IMR-90 (cell line): ENCODE results near the gene IFI27L1. TPM values are rescaled to one million over a fixed set of nuclear protein-coding genes. Genes with fewer than 3 reads are reported as not detected.
A peak's percentile ranks its signal among the peaks of the same experiment; 100 is the strongest.

Source experiments
- ATAC-seq: fragments of 200-7000 bp; cut with Tn5 transposase; 2 replicates; pipeline ENCODE4 v1.9.1; 2020; ENCODE audit warnings: low read depth, mild to moderate bottlenecking, moderate library complexity
- BruUV-seq: library from RNA; stranded (reverse); fragments of 400-500 nt; replicated peaks from 2 replicates; lab custom pipeline; 2021; lab: Mats Ljungman, UMichigan
- CTCF ChIA-PET: fragments of 300-600 bp; formaldehyde crosslinking; extraction: SDS; loops from one replicate; lab custom pipeline; 2021; ENCODE audit warnings: antibody characterized with exemption; lab: Yijun Ruan, JAX
- POLR2A ChIA-PET: fragments of 300-600 bp; sonication (Branson Sonifier 250); formaldehyde crosslinking; loops from one replicate; lab custom pipeline; 2022; ENCODE audit warnings: antibody characterized with exemption; ENCODE audit not compliant: unreplicated experiment; lab: Charles Lee
- DNase-seq: peaks from one replicate; pipeline ENCODE4 v3.0.0; 2013
- H2AFZ ChIP-seq: replicated peaks from 2 replicates; pipeline ENCODE3; 2013; ENCODE audit warnings: low read length, mild to moderate bottlenecking; ENCODE audit not compliant: poor library complexity
- H2AK5ac ChIP-seq: 2 replicates; pipeline ENCODE4 v1.6.1; 2013; ENCODE audit warnings: low read depth, low read length, inconsistent platforms
- H2AK9ac ChIP-seq: replicated peaks from 2 replicates; pipeline ENCODE3; 2013; ENCODE audit warnings: mild to moderate bottlenecking, low read depth, low read length, moderate library complexity; ENCODE audit not compliant: poor library complexity
- H2BK120ac ChIP-seq: 2 replicates; pipeline ENCODE4 v1.6.1; 2013; ENCODE audit warnings: low read depth, low read length, inconsistent platforms
- H2BK15ac ChIP-seq: 3 replicates; pipeline ENCODE4 v1.6.1; 2013; ENCODE audit warnings: low read depth, low read length, inconsistent platforms
- H2BK20ac ChIP-seq: 2 replicates; pipeline ENCODE4 v1.6.1; 2013; ENCODE audit warnings: low read depth, mild to moderate bottlenecking, inconsistent platforms, low read length, moderate library complexity
- H2BK5ac ChIP-seq: 2 replicates; pipeline ENCODE4 v1.6.1; 2013; ENCODE audit warnings: mild to moderate bottlenecking, low read depth, low read length, inconsistent platforms; ENCODE audit not compliant: poor library complexity, severe bottlenecking
- H3K14ac ChIP-seq: replicated peaks from 2 replicates; pipeline ENCODE4 v1.6.1; 2013; ENCODE audit warnings: low read depth, low read length, inconsistent platforms
- H3K18ac ChIP-seq: 2 replicates; pipeline ENCODE4 v1.6.1; 2013; ENCODE audit warnings: low read depth, low read length, control low read depth
- H3K23ac ChIP-seq: 2 replicates; pipeline ENCODE4 v1.6.1; 2013; ENCODE audit warnings: low read depth, low read length, inconsistent platforms
- H3K27ac ChIP-seq: 2 replicates; pipeline ENCODE4 v1.5.1; 2013; ENCODE audit warnings: mild to moderate bottlenecking, control low read depth, low read length; ENCODE audit not compliant: insufficient read depth
- H3K27me3 ChIP-seq: 2 replicates; pipeline ENCODE4 v1.6.1; 2013; ENCODE audit warnings: low read length; ENCODE audit not compliant: control insufficient read depth, insufficient read depth
- H3K36me3 ChIP-seq: 2 replicates; pipeline ENCODE4 v1.6.1; 2013; ENCODE audit warnings: low read length, mixed read lengths; ENCODE audit not compliant: control insufficient read depth, insufficient read depth
- H3K4ac ChIP-seq: 2 replicates; pipeline ENCODE4 v1.6.1; 2013; ENCODE audit warnings: low read depth, low read length, inconsistent platforms
- H3K4me1 ChIP-seq: 2 replicates; pipeline ENCODE4 v1.6.1; 2013; ENCODE audit warnings: low read length, mixed read lengths; ENCODE audit not compliant: control insufficient read depth, insufficient read depth
- H3K4me2 ChIP-seq: 2 replicates; pipeline ENCODE4 v1.6.1; 2013; ENCODE audit warnings: low read depth, mild to moderate bottlenecking, control low read depth, low read length, moderate library complexity
- H3K4me3 ChIP-seq: 2 replicates; pipeline ENCODE4 v1.5.1; 2013; ENCODE audit warnings: low read depth, mild to moderate bottlenecking, control low read depth, low read length, moderate library complexity; ENCODE audit not compliant: insufficient read depth
- H3K56ac ChIP-seq: 2 replicates; pipeline ENCODE4 v1.6.1; 2013; ENCODE audit warnings: low read length, inconsistent platforms; ENCODE audit not compliant: insufficient read depth; ENCODE audit errors: extremely low read depth
- H3K79me1 ChIP-seq, 2 experiments: 2 replicates each; pipeline ENCODE4 v1.6.1; 2013; ENCODE audit warnings: low read length in 2 of 2, inconsistent platforms in 1 of 2, low read depth in 1 of 2
- H3K9ac ChIP-seq: 2 replicates; pipeline ENCODE4 v1.6.1; 2013; ENCODE audit warnings: low read depth, low read length, control low read depth
- H3K9me1 ChIP-seq: 2 replicates; pipeline ENCODE4 v1.6.1; 2013; ENCODE audit warnings: low read length, inconsistent platforms; ENCODE audit not compliant: insufficient read depth
- H3K9me3 ChIP-seq: 2 replicates; pipeline ENCODE4 v1.6.1; 2013; ENCODE audit warnings: low read length; ENCODE audit not compliant: control insufficient read depth, insufficient read depth
- H4K20me1 ChIP-seq: 2 replicates; pipeline ENCODE4 v1.6.1; 2013; ENCODE audit warnings: low read length, inconsistent platforms; ENCODE audit not compliant: insufficient read depth
- H4K5ac ChIP-seq: 2 replicates; pipeline ENCODE4 v1.6.1; 2013; ENCODE audit warnings: mild to moderate bottlenecking, low read depth, low read length, control low read depth
- H4K8ac ChIP-seq, 2 experiments: 2 replicates each; pipeline ENCODE4 v1.6.1; 2013; ENCODE audit warnings: low read depth in 2 of 2, low read length in 2 of 2, control low read depth in 1 of 2, inconsistent platforms in 1 of 2
- H4K91ac ChIP-seq: 2 replicates; pipeline ENCODE4 v1.6.1; 2013; ENCODE audit warnings: low read depth, low read length, inconsistent platforms; ENCODE audit not compliant: insufficient read depth
- CHD1 ChIP-seq: IDR thresholded peaks from 2 replicates; pipeline ENCODE4 v1.6.1; 2012; ENCODE audit warnings: low read depth, low read length, improper control_type of control experiment
- MAZ ChIP-seq: IDR thresholded peaks from 2 replicates; pipeline ENCODE4 v1.6.1; 2012; ENCODE audit warnings: low read depth, mild to moderate bottlenecking, low read length, improper control_type of control experiment, moderate library complexity, borderline replicate concordance
- MXI1 ChIP-seq: IDR thresholded peaks from 2 replicates; pipeline ENCODE4 v1.6.1; 2012; ENCODE audit warnings: low read depth, mild to moderate bottlenecking, low read length, moderate library complexity, borderline replicate concordance
- RFX5 ChIP-seq: IDR thresholded peaks from 2 replicates; pipeline ENCODE4 v1.8.0; 2012; ENCODE audit warnings: low read depth, mild to moderate bottlenecking, low read length, moderate library complexity
- WGBS, 2 experiments: methylation state at CpG; one replicate each; pipeline versions ENCODE4 v1.1.5 to v1.1.7; 2013; ENCODE audit warnings: missing lambda C conversion rate in 2 of 2; ENCODE audit not compliant: insufficient read length in 1 of 2; ENCODE audit errors: extremely low coverage in 2 of 2; 5-methylcytosine and 5-hydroxymethylcytosine counted together
- dilution Hi-C: fragments of 300-500 bp; cut with HindIII; formaldehyde crosslinking; loops from one replicate; pipeline ENCODE4 v1.14.3; 2018; ENCODE audit warnings: low sequenced_read_pairs; ENCODE audit not compliant: unreplicated experiment
- in situ Hi-C: fragments of 300-500 bp; cut with MboI; formaldehyde crosslinking; loops from 3 replicates; pipeline ENCODE4 v1.14.3; 2019; ENCODE audit warnings: low sequenced_read_pairs, inconsistent platforms, mixed read lengths
- intact Hi-C: fragments of 100-400 bp; cut with micrococcal nuclease; formaldehyde crosslinking; loops from 2 replicates; pipeline ENCODE4 v1.10.0; 2022
- polyA plus RNA-seq, 3 experiments: library from polyadenylated mRNA; depleted of rRNA; stranded (reverse); fragments of >200 nt; gene quantifications; 2 replicates each; pipeline ENCODE4 v1.2.3, GENCODE V29; 2012; ENCODE audit warnings: low replicate concordance in 1 of 3
- total RNA-seq: library from RNA; depleted of rRNA; stranded (reverse); fragments of >200 nt; gene quantifications from 2 replicates; pipeline ENCODE4 v1.2.3, GENCODE V29; 2012

Gene IFI27L1
- total and polyA plus RNA-seq, 2 of the 4 experiments (the other 2 are of a cell fraction), result 13.3 to 24.3 TPM

DNA sequence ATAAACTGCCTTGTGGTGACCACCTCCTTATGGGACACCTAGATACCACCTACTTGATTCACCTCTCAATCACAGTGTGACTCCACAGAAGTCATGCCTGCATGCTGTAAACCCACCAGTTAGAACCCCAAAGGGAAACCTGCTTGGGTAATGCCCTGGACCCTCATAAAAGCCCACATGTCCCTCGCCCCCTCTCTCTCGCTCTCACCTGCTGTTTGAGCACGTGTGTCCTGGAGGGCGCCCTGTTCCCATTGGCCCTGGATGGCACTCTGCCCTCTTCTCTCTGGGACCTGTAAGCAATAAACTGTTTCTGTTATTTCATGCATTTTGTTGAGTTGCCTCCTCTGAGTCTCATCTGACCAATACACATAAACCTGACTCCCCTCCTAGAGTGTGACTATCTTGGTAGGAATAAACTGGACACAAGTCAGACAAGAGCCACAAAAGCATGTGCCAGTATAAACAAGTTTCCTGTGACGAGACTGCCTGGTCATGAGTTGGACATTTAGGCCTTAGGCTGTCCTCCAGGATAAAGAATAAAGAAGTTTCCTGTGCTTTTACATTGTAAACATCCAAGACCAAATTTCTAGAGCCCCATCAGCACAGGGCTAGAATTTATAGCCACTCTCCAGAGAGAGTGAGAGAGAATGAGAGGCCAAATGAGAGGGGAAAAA is 39.7 kb downstream of the IFI27L1 start (continued):
- no peak for TF ChIP-seq MXI1
- no peak for TF ChIP-seq CHD1

DNA sequence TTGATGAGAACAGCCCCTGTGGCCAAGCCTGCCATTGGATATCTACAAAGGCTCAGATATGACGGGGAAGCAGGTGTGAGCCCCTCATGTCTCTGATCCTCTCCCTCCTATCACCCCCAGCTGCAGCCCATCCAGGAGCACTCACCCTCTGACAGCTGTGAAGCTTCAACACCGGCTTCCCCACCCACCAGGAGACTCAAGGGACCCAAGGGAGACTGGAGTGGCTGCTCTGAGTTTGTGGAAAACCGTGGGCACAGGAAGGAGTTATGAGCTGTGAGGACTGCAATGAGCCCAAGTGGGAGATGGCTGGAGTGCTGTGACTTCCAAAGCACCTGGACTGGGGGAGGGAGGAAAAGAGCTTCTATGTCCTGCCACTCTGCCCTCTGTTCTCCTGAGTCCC is 40.4 kb downstream of the IFI27L1 start:
- H3K79me1 ChIP-seq, result no peaks in the 10 kb centered on the region
- H2BK120ac ChIP-seq, result peak overlapping the region; percentile 48
- H4K5ac ChIP-seq, result no peak overlapping the region
- H3K27ac ChIP-seq, result peak overlapping the region; percentile 26; the same call in 1 of the 2 replicates
- H2AK5ac ChIP-seq, result peak overlapping the region; percentile 23; the same call in 1 of the 2 replicates
- ChIA-PET CTCF (no interaction called here), POLR2A (no interaction called here)
- H2AK9ac ChIP-seq, result peak overlapping the region; percentile 15
- H3K4me2 ChIP-seq, result 0 out of 2 replicates have a peak overlapping the region, but pooled peaks have one; percentile 9
- H3K56ac ChIP-seq, result no peak overlapping the region
- peak overlapping the region; percentile 33; the same call in 1 of the 2 replicates for H2BK20ac ChIP-seq
- intact Hi-C loops, result no loop called here
- peak overlapping the region; percentile 39 for H2BK5ac ChIP-seq
- dilution Hi-C loops, result no loop called here
- no peak for ATAC-seq
- TF ChIP-seq MAZ, result 0 out of 2 replicates have a peak, but pooled peaks have one; percentile 15
- TF ChIP-seq RFX5, result no peak
- no CpG with 5 or more reads among the region's 3 CpGs for WGBS, 2 experiments
- H3K4ac ChIP-seq, result peak overlapping the region; percentile 59
- peaks cover 5% of the 10 kb centered on the region; the same call in 1 of the 2 replicates for H3K9me1 ChIP-seq
- in situ Hi-C loops, result no loop called here
- peak overlapping the region; percentile 7; the same call in 1 of the 3 replicates for H2BK15ac ChIP-seq
- BruUV-seq, result no TSS peak
- peak overlapping the region; percentile 36; the same call in 1 of the 2 replicates for H3K23ac ChIP-seq
- H3K9me3 ChIP-seq, result peaks cover 3% of the 10 kb centered on the region
- peaks cover 13% of the 10 kb centered on the region for H3K4me1 ChIP-seq
- H4K8ac ChIP-seq, result no peak overlapping the region; a peak in 1 of 4 replicates
- H3K27me3 ChIP-seq, result peaks cover 6% of the 10 kb centered on the region; the same call in 1 of the 2 replicates
- no peak overlapping the region for H3K9ac ChIP-seq
- peak overlapping the region; percentile 43; the same call in 1 of the 2 replicates for H4K91ac ChIP-seq
- DNase-seq, result no peak
- no peak overlapping the region for H3K4me3 ChIP-seq
- H3K18ac ChIP-seq, result peak overlapping the region; percentile 2; the same call in 1 of the 2 replicates
- peak overlapping the region; percentile 22 for H3K14ac ChIP-seq
- H4K20me1 ChIP-seq, result 0 out of 2 replicates have a peak, but pooled peaks cover 2% of the 10 kb centered on the region
- H2AFZ ChIP-seq, result peak overlapping the region; percentile 65
- H3K36me3 ChIP-seq, result peaks cover under 1% of the 10 kb centered on the region; the same call in 1 of the 2 replicates
